Measurements from ENCODE around the gene PLA2G4E. TPM values are rescaled to one million over a fixed set of nuclear protein-coding genes. Genes with fewer than 3 reads are reported as not detected.

PLA2G4E gene
- total RNA-seq, 1 donor from 2014 or later: not detected

DNA sequence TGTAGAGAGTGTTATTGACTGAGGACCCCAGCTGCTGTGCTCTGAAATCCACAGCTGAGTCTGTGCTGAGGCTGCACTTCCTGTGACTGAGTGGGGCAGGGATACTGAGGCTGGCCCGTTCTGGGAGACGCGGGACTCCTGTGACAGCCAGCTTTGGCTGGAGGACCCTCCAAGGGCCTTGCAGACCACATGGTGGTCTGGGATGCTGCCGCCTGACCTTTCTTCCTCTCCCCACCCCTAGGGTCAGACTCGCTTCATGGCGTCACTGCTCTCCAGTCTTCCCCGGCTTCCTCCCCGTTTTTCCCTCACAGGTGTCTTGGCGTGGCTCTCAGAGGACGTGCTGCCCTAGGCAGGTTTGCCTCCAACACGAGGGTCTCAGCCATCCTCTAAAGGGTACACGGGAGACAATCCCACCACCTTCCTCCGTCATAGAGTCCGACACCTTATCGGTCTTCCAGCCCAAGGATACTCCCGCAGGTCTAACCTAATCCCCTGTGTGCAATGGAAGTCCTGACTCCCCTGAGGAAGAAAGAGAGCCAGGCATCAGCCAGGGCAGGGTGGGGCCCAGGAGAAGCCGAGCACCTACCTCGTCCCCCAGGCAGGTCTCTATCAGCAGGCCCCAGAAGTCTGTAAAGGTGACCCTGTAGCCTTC, 28.6 kb downstream of the PLA2G4E start:
- DNase-seq (ENCODE audit: low spot score): no peak
- intact Hi-C loops (cut with micrococcal nuclease): no loop called here
- Mint-ChIP-seq H3K9me3 (no peaks in the 10 kb centered on the region), H3K27me3 (ENCODE audit: insufficient read depth) (no peaks in the 10 kb centered on the region), H3K27ac (no peak overlapping the region), H3K36me3 (ENCODE audit: low read depth) (no peaks in the 10 kb centered on the region), H3K4me3 (no peak overlapping the region), H3K4me1 (ENCODE audit: low read depth) (peaks cover 5% of the 10 kb centered on the region)

DNA sequence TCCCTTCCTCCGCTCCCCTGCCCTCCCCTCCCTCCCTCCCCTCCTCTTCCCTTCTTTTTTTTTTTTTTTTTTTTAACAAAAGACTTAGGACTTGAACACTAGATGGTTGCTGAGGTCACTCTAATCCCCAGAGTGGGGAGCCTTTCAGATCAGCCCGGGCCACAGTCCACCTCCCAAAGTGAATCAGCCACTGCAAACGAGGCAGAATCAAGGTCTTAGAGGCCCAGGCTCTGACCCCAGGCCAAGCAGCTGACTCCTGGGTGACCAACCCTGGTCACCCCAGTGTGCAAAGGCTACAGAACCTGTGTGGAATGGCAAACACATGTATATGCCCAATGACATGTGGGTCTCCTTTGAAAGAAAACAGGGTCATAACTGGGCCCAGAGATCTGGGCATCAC, 30.2 kb downstream of the PLA2G4E start:
- Mint-ChIP-seq H3K27me3 (ENCODE audit: insufficient read depth) (no peaks in the 10 kb centered on the region), H3K36me3 (ENCODE audit: low read depth) (no peaks in the 10 kb centered on the region), H3K4me1 (ENCODE audit: low read depth) (peaks cover 5% of the 10 kb centered on the region), H3K4me3 (no peak overlapping the region), H3K27ac (no peak overlapping the region), H3K9me3 (no peaks in the 10 kb centered on the region)
- DNase-seq (ENCODE audit: low spot score): no peak
- intact Hi-C loops (cut with micrococcal nuclease): no loop called here

DNA sequence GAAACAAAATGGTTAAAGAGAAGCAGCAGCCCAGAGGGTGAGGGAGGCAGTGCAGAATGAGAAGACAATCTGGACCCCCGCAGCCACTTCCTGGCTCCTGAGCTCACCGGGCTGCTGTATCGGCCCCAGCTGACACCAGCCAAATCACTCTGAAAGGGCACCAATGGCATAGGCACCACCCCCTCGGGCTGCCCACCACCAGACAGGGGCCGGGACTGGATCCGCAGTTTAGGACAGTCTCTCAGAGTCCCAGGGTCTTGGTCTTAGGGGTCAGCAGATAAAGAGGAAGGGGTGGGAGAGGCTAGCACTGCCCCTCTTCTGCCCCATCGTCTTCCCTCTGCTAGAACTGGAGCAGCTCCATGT, 30.6 kb downstream of the PLA2G4E start:
- no peaks in the 10 kb centered on the region for H3K27me3 Mint-ChIP-seq (ENCODE audit: insufficient read depth)
- no peaks in the 10 kb centered on the region for H3K9me3 Mint-ChIP-seq
- intact Hi-C loops (cut with micrococcal nuclease): no loop called here
- DNase-seq (ENCODE audit: low spot score): no peak
- peaks cover 5% of the 10 kb centered on the region for H3K4me1 Mint-ChIP-seq (ENCODE audit: low read depth)
- no peak overlapping the region for H3K4me3 Mint-ChIP-seq
- no peaks in the 10 kb centered on the region for H3K36me3 Mint-ChIP-seq (ENCODE audit: low read depth)
- no peak overlapping the region for H3K27ac Mint-ChIP-seq

DNA sequence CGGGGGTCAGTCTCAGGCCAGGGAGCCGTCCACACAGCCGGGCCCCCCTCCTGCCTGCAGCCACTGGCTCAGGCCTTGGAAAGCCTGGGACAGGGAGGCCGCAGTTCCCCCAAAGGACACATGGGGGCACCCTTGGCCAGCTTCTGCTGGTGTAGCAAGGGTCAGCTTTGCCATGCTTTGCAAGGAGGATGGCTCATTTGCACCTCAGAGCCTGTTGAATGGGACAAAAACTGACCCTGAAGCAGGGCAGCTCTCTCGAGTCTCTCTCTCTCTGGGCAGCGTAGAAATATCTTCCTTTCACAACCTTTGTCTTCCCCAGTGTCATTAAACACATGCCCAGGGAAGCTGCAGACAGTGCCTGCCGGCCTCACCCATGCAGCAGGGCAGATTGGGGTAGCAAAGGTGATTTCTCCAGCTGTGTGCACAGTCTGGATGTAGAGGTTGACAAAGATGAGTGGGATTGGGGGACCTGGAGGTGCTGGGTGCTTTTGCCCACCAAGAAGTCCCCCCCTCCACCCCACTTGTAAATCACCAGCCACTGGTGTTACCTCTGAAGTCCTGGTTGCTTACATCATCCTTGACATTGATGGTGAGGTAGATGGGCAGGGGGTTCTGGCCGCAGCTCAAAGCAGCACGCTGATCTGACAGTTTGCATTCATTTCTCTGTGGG, 31.1 kb downstream of the PLA2G4E start:
- no peaks in the 10 kb centered on the region for H3K36me3 Mint-ChIP-seq (ENCODE audit: low read depth)
- peak; percentile 72 for DNase-seq (ENCODE audit: low spot score)
- peaks cover 5% of the 10 kb centered on the region for H3K4me1 Mint-ChIP-seq (ENCODE audit: low read depth)
- H3K27me3 Mint-ChIP-seq (ENCODE audit: insufficient read depth): no peaks in the 10 kb centered on the region
- intact Hi-C loops (cut with micrococcal nuclease): loop anchor here (1.0 kb wide), 3 partner anchors 70 to 148 kb away; no protein-coding TSS in a partner anchor
- H3K4me3 Mint-ChIP-seq: no peak overlapping the region
- no peak overlapping the region for H3K27ac Mint-ChIP-seq
- H3K9me3 Mint-ChIP-seq: no peaks in the 10 kb centered on the region

DNA sequence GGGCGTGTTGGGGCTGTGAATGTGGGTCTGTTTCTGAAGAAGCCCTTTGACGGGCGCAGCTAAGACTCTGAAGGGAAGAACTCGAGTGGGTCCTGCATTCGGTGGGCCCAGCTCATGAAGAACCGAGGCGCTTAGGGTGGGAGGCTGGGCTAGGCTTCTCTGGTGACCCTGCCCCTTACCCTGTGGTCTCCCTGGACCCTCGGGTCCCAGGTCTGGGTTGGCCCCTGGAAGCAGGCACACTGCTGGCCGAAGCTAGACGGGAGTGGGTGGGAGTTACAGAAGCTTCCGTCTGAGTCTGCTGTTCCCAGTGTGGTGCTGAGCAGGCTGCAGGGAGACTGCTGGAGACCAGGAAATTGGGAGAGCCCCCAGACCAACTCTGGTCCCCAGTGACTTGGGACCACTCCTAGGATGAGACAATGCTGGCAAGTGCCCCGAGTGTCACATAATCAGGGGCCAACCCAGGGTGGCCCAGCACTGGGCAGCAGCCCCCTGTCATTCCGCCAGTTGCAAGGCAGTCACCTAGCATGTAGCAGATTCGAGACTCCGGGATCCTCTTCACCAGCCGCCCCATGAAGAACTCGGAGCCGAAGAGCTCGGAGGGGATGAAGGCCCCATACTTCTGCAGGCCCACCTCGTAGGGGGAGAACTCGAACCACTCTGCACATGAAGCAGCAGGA, 31.8 kb downstream of the PLA2G4E start:
- H3K4me3 Mint-ChIP-seq: no peak overlapping the region
- no peak for DNase-seq (ENCODE audit: low spot score)
- H3K27ac Mint-ChIP-seq: no peak overlapping the region
- intact Hi-C loops (cut with micrococcal nuclease): loop anchor here (1.0 kb wide), 3 partner anchors 70 to 148 kb away; no protein-coding TSS in a partner anchor
- H3K36me3 Mint-ChIP-seq (ENCODE audit: low read depth): no peaks in the 10 kb centered on the region
- no peaks in the 10 kb centered on the region for H3K9me3 Mint-ChIP-seq
- no peaks in the 10 kb centered on the region for H3K27me3 Mint-ChIP-seq (ENCODE audit: insufficient read depth)
- H3K4me1 Mint-ChIP-seq (ENCODE audit: low read depth): peaks cover 5% of the 10 kb centered on the region

DNA sequence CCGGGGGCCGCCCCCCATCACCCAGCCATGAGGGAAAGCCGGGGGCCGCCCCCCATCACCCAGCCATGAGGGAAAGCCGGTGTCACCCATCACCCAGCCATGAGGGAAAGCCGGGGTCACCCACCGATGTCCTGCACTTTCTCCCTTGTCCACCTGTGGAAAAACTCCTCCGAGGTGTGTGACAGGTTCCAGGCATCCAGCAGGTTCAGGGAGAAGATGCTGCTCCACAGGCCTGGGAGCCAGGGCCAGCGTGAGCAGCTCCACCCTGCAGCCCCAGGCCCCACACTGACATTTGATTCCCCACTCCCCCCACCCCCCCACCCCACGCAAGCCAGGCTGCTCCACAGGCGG, 32.9 kb downstream of the PLA2G4E start:
- peaks cover 5% of the 10 kb centered on the region for H3K4me1 Mint-ChIP-seq (ENCODE audit: low read depth)
- no peak overlapping the region for H3K27ac Mint-ChIP-seq
- no peak overlapping the region for H3K4me3 Mint-ChIP-seq
- intact Hi-C loops (cut with micrococcal nuclease): no loop called here
- H3K36me3 Mint-ChIP-seq (ENCODE audit: low read depth): no peaks in the 10 kb centered on the region
- no peaks in the 10 kb centered on the region for H3K27me3 Mint-ChIP-seq (ENCODE audit: insufficient read depth)
- no peaks in the 10 kb centered on the region for H3K9me3 Mint-ChIP-seq
- no peak for DNase-seq (ENCODE audit: low spot score)

DNA sequence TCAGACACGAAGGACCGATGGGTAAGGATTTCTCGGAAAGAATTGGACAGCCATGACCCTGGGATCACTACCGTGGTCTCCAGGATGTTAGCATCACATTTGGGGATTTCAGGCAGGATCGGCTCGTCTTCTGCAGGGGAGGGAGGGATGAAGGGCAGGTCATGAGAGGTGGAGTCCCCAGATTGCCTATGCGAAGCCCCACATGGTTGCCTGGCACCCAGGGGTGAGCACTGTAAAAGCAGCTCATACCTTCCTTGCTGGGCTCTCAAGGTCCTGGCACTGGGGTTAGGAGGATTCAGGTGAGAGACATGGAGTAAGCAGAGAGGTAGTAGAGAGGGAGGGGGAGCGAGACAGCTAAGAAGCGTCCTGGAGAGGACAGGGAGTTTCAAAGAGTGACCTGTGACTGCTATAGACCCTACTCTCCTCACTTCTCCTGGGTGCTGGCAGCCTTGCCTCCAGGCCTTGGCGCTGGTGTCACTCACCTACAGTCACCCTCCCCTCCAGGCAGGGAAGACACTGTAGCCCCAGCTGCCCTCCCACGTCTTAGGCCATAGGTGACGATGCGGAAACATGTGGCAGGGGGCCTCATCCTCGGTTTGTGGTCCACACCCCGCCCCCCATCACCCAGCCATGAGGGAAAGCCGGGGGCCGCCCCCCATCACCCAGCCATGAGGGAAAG, 33.5 kb downstream of the PLA2G4E start:
- intact Hi-C loops (cut with micrococcal nuclease): no loop called here
- Mint-ChIP-seq H3K27me3 (ENCODE audit: insufficient read depth) (no peaks in the 10 kb centered on the region), H3K4me3 (no peak overlapping the region), H3K27ac (no peak overlapping the region), H3K9me3 (no peaks in the 10 kb centered on the region), H3K4me1 (ENCODE audit: low read depth) (peaks cover 6% of the 10 kb centered on the region), H3K36me3 (ENCODE audit: low read depth) (no peaks in the 10 kb centered on the region)
- DNase-seq (ENCODE audit: low spot score): no peak

DNA sequence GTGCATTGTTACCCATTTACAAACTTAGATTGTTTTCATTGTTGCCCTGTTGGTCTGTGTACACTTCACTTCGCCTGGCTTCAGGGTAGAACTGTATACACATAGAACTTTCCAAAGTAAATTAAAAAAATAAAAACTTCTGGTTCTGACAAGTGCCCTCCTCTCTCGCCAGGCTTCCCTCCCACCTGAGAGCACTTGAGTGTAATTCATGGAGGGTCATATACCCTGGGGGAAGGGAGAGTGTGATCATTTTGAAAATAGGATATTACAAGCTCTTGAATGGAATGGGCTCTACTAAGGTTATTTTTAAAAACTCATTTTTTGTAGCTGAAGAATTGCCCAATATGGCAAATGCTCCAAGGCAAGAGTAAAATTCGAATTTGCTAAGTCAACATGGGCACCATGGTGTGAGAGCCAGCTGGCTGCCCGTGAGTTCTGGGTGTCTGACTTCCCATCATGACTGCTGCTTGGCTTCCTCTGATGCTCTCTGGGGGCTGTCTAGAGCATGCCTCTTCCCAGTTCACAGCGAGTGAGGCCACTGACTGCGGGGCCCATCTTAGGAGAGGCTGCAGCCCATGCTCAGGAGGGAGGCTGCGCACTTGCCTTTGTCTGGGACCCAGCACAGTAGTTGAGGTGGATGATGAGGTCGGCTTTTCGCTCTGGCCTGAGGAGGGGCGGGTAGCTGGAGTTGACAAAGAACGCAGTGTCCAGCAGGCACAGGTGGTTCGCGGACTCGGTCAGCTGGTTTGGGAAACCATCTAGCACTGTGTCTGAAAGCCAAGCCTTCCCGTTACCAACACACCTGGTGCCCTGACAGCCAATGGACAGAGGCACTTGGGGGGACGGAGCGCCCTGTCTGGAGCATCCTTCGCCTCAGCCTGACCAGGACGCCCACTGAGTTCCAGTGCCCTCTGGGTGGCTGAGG, 35.3 kb downstream of the PLA2G4E start:
- H3K9me3 Mint-ChIP-seq: no peaks in the 10 kb centered on the region
- no peaks in the 10 kb centered on the region for H3K27me3 Mint-ChIP-seq (ENCODE audit: insufficient read depth)
- intact Hi-C loops (cut with micrococcal nuclease): no loop called here
- H3K27ac Mint-ChIP-seq: no peak overlapping the region
- no peaks in the 10 kb centered on the region for H3K36me3 Mint-ChIP-seq (ENCODE audit: low read depth)
- peaks cover 25% of the 10 kb centered on the region for H3K4me1 Mint-ChIP-seq (ENCODE audit: low read depth)
- no peak for DNase-seq (ENCODE audit: low spot score)
- no peak overlapping the region for H3K4me3 Mint-ChIP-seq

DNA sequence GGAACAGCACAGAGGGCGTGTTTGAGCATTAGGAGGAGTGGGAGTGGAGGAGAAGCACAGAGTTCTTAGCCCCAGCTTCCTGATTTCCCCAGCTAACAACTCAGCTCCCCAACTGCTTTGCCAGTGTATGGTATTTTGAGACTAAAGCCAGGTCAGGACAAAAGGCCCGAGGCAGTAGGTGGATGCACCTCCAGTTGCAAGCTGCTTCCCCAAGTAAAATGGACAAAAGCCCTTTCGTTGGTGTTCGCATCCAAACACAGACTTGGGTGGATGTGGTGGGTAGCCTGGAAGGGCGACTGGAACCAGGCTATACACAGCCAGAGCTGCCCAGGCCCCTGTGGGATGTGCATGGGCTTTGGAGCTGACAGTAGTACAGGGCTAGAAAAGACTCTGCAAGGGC, 36.2 kb downstream of the PLA2G4E start:
- Mint-ChIP-seq H3K36me3 (ENCODE audit: low read depth) (no peaks in the 10 kb centered on the region), H3K9me3 (no peaks in the 10 kb centered on the region), H3K27me3 (ENCODE audit: insufficient read depth) (no peaks in the 10 kb centered on the region), H3K4me1 (ENCODE audit: low read depth) (peaks cover 34% of the 10 kb centered on the region), H3K27ac (no peak overlapping the region), H3K4me3 (no peak overlapping the region)
- intact Hi-C loops (cut with micrococcal nuclease): no loop called here
- no peak for DNase-seq (ENCODE audit: low spot score)

DNA sequence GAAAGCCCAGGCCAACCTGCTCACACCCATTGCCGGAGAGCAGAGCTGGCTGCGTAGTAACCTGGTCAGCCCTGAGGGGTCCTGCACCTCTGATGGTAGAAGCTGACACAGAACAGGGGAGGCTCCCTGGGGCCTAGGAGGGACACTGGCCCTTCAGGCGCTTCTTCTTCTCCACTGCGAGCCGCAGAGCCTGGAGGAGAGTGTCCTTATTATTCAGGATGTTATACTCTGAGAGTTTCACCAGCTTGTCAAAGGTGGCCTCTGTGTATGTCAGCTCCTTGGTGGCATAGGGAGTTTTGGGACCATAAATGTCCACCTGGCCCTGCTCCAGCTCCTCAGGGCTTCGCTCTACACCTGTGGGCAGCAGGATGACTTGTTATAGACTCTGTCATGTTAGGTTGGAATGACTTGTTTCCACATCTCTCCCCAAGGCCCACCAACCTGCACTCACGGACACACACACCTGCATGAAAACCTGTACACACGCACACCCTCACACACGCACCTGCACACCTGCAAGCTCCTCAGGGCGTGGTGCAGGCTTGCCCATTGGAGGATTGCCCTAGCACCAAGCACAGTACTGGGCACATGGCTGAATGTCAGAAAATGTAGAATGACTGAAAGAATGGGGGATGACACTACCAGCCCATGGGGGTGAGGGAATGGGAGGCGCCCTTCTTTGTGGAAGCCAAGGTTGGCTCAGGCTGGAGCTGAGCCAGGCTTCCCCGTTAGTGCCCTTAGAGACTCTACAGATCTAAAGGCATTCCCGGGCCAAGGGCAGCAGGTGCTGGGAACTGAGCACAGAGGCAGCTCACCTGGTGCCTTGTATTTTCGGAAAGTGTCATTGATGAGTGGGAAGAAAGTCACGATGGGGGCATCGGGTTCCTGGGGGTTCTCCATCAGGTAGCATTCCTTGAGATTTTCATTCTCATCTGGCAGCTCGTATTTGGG, 36.9 kb downstream of the PLA2G4E start:
- H3K4me3 Mint-ChIP-seq: no peak overlapping the region
- no peaks in the 10 kb centered on the region for H3K27me3 Mint-ChIP-seq (ENCODE audit: insufficient read depth)

DNA sequence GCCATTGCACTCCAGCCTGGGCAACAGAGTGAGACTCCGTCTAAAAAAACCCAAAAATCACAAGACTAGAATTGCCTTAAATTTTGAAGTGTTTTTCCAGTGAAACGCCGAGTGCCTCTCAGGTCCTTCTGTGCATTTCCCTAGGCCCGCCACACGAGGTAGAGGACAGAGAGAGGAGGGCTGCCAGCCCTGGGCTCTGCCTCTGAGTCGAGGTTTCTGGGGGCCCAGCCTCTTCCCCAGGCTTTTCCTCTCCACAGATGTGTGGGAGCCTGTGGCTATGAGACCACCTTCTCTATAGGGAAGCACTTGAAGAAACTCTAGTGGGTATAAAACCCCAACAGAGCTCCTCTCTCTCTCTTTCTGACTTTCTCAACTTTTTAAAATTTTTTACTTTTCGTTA, 37.6 kb downstream of the PLA2G4E start:
- Mint-ChIP-seq H3K9me3 (no peaks in the 10 kb centered on the region), H3K27ac (no peak overlapping the region), H3K36me3 (ENCODE audit: low read depth) (no peaks in the 10 kb centered on the region), H3K4me1 (ENCODE audit: low read depth) (peaks cover 38% of the 10 kb centered on the region), H3K4me3 (no peak overlapping the region), H3K27me3 (ENCODE audit: insufficient read depth) (no peaks in the 10 kb centered on the region)
- no peak for DNase-seq (ENCODE audit: low spot score)
- intact Hi-C loops (cut with micrococcal nuclease): no loop called here

More for the DNA sequence above, 36.9 kb downstream of the PLA2G4E start:
- no peak for DNase-seq (ENCODE audit: low spot score)
- Mint-ChIP-seq H3K27ac (no peak overlapping the region), H3K36me3 (ENCODE audit: low read depth) (no peaks in the 10 kb centered on the region), H3K4me1 (ENCODE audit: low read depth) (peaks cover 36% of the 10 kb centered on the region), H3K9me3 (no peaks in the 10 kb centered on the region)
- intact Hi-C loops (cut with micrococcal nuclease): no loop called here

Data from activated T-helper 1 cell treated with anti-CD3 and anti-CD28 coated beads, Interleukin-12 subunit alpha, Interleukin-12 subunit beta, Interleukin-2, Interleukin-4 antibody, amounts not matched to agents 30 ng/mL and 10 ng/mL and 1 ng/mL, durations not matched to agents 14 hours and 24 hours and 36 hours (primary cell).